Measurements from ENCODE around the gene ERI3.

The ERI3 gene

DNA sequence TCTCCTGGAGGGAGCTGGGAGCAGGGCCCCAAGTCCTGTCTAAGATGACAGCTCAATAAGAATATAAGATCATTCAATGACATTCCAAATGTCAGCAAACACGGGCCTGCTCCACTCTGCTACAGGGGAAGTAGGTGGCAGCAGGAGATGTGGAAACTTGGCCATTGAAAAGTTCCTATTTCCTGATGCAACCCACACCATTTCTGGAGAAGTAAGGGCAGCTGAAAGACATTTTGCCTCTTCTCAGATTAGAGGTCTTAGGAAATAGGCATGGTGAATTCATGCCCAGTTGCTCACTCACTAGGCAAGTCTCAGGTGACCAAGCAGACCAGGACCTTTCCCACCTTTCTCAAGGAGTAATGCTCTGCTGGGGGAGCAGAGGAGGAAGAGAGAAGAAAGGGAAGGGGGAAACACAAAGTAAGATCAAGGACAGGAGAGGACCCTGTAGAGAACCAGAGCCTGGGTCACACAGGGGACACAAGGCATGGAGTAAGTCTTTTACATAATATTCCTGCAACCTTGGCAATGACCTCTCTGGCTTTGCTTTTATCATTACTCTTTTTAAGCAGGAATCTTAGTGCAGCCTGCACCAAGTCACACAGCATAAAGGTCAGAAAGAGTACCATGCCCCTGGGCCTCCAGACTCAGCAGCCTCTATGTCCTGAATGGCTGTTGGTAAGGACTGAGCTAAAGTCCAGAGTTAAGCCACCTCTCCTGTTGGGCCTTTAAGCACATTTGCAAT is 72.9 kb downstream of the ERI3 start:
- Histone ChIP-seq H3K27me3 (replicated peaks; ENCODE audit: control insufficient read depth, insufficient read depth, low read length) (no peaks in the 10 kb centered on the region), H3K4me3 (replicated peaks; ENCODE audit: low read depth, low read length) (no peak overlapping the region), H3K36me3 (ENCODE audit: control insufficient read depth, insufficient read depth, low read length) (peaks cover 14% of the 10 kb centered on the region)
- no peak for DNase-seq (ENCODE audit: extremely low read depth, insufficient read length)
- TF ChIP-seq CTCF (IDR thresholded peaks at IDR 0.05; ENCODE audit: insufficient read depth, low read length, poor library complexity, severe bottlenecking), result no peak

GRCh38 chr1:44276901-44277300 is 78.2 kb downstream of the ERI3 start:
- H3K36me3 ChIP-seq (ENCODE audit: control insufficient read depth, insufficient read depth, low read length), result no peaks in the 10 kb centered on the region
- no peak for DNase-seq (ENCODE audit: extremely low read depth, insufficient read length)
- no peak overlapping the region for H3K4me3 ChIP-seq (replicated peaks; ENCODE audit: low read depth, low read length)
- no peaks in the 10 kb centered on the region for H3K27me3 ChIP-seq (replicated peaks; ENCODE audit: control insufficient read depth, insufficient read depth, low read length)
- no peak for TF ChIP-seq CTCF (IDR thresholded peaks at IDR 0.05; ENCODE audit: insufficient read depth, low read length, poor library complexity, severe bottlenecking)

- no peak for TF ChIP-seq CTCF (IDR thresholded peaks at IDR 0.05; ENCODE audit: insufficient read depth, low read length, poor library complexity, severe bottlenecking)
- H3K27me3 ChIP-seq (replicated peaks; ENCODE audit: control insufficient read depth, insufficient read depth, low read length), result no peaks in the 10 kb centered on the region
- H3K36me3 ChIP-seq (ENCODE audit: control insufficient read depth, insufficient read depth, low read length), result no peaks in the 10 kb centered on the region
- H3K4me3 ChIP-seq (replicated peaks; ENCODE audit: low read depth, low read length), result no peak overlapping the region
- no peak for DNase-seq (ENCODE audit: extremely low read depth, insufficient read length)
These were observed 79.1 kb downstream of the ERI3 start for GRCh38 chr1:44275991-44276405.

- Histone ChIP-seq H3K27me3 (replicated peaks; ENCODE audit: control insufficient read depth, insufficient read depth, low read length) (no peaks in the 10 kb centered on the region), H3K36me3 (ENCODE audit: control insufficient read depth, insufficient read depth, low read length) (no peaks in the 10 kb centered on the region), H3K4me3 (replicated peaks; ENCODE audit: low read depth, low read length) (no peak overlapping the region)
- TF ChIP-seq CTCF (IDR thresholded peaks at IDR 0.05; ENCODE audit: insufficient read depth, low read length, poor library complexity, severe bottlenecking), result no peak
- no peak for DNase-seq (ENCODE audit: extremely low read depth, insufficient read length)
These were observed 79.6 kb downstream of the ERI3 start for GRCh38 chr1:44275296-44275962.

GRCh38 chr1:44273560-44274350 is 81.3 kb downstream of the ERI3 start:
- TF ChIP-seq CTCF (IDR thresholded peaks at IDR 0.05; ENCODE audit: insufficient read depth, low read length, poor library complexity, severe bottlenecking), result no peak

More at GRCh38 chr1:44273560-44274350, 81.3 kb downstream of the ERI3 start:
- DNase-seq (ENCODE audit: extremely low read depth, insufficient read length), result no peak
- Histone ChIP-seq H3K36me3 (ENCODE audit: control insufficient read depth, insufficient read depth, low read length) (no peaks in the 10 kb centered on the region), H3K4me3 (replicated peaks; ENCODE audit: low read depth, low read length) (no peak overlapping the region), H3K27me3 (replicated peaks; ENCODE audit: control insufficient read depth, insufficient read depth, low read length) (no peaks in the 10 kb centered on the region)

Measured in GM06990 (cell line).